MCF 10A (cell line): ENCODE data around the gene C1QTNF6. TPM values are rescaled to one million over a fixed set of nuclear protein-coding genes. Genes with fewer than 3 reads are reported as not detected.

Source experiments
- BruUV-seq: library from RNA; stranded (reverse); fragments of 400-500 nt; replicated peaks from 2 replicates; lab custom pipeline; 2021; lab: Mats Ljungman, UMichigan
- CTCF ChIA-PET: fragments of 300-600 bp; sonication (Branson Sonifier 250); formaldehyde crosslinking; extraction: SDS; loops from one replicate; lab custom pipeline; 2021; ENCODE audit warnings: antibody characterized with exemption, inconsistent platforms; lab: Yijun Ruan, JAX
- POLR2A ChIA-PET: fragments of 300-600, 350-650 bp; sonication (Branson Sonifier 250); formaldehyde crosslinking; extraction: SDS; loops from one replicate; lab custom pipeline; 2020; ENCODE audit warnings: antibody characterized with exemption, inconsistent platforms; lab: Yijun Ruan, JAX
- DNase-seq: peaks from one replicate; pipeline ENCODE4 v3.0.0-alpha.2; 2018; ENCODE audit not compliant: unreplicated experiment
- H3K27ac Mint-ChIP-seq: one replicate; pipeline ENCODE4 v1.8.0; 2022; ENCODE audit warnings: mild to moderate bottlenecking, low read depth, mixed read lengths; ENCODE audit not compliant: unreplicated experiment
- H3K27me3 Mint-ChIP-seq: one replicate; pipeline ENCODE4 v1.8.0; 2022; ENCODE audit warnings: mixed read lengths; ENCODE audit not compliant: insufficient read depth, unreplicated experiment
- H3K36me3 Mint-ChIP-seq: one replicate; pipeline ENCODE4 v1.8.0; 2022; ENCODE audit warnings: mild to moderate bottlenecking, moderate library complexity, mixed read lengths; ENCODE audit not compliant: insufficient read depth, unreplicated experiment
- H3K4me1 Mint-ChIP-seq: one replicate; pipeline ENCODE4 v1.8.0; 2022; ENCODE audit warnings: mixed read lengths; ENCODE audit not compliant: insufficient read depth, unreplicated experiment
- H3K4me3 Mint-ChIP-seq: one replicate; pipeline ENCODE4 v1.8.0; 2022; ENCODE audit warnings: mild to moderate bottlenecking, moderate library complexity, mixed read lengths; ENCODE audit not compliant: unreplicated experiment
- H3K9me3 Mint-ChIP-seq: one replicate; pipeline ENCODE4 v1.8.0; 2022; ENCODE audit warnings: mixed read lengths; ENCODE audit not compliant: unreplicated experiment
- intact Hi-C: fragments of 100-400 bp; cut with micrococcal nuclease; formaldehyde crosslinking; loops from 2 replicates; pipeline ENCODE4 v1.14.1; 2022
- total RNA-seq: library from RNA; stranded (reverse); gene quantifications from 2 replicates; pipeline ENCODE4 v1.2.3, GENCODE V29; 2022
- TF ChIP-seq, protein P1 (sequence below): fragments of 200-600 bp; IDR thresholded peaks from one replicate; pipeline ENCODE4 v1.8.0; 2022; ENCODE audit warnings: antibody characterized with exemption, mild to moderate bottlenecking; ENCODE audit not compliant: unreplicated experiment

The C1QTNF6 gene
- total RNA-seq, 1 experiment from 2014 or later = 6.6 TPM

DNA sequence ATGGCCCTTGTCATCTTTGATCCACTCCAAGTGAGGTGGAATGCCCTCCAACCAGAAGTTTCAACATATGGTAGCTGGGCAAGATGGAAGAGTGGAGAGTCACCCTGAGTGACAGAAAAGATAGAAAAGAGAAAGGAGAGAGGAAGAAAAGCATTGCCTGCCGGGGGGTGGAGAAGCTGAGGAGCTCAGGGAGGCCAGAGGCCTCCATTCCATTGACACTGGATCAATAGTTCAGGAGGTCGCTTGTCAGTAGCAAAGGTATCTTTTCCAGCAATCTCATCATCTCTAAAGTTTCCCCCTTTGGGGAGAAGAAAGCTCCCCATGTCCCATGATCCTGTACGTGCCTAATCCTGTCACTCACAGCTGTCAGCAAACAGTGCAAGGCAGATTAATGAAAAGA is 6.7 kb upstream of the C1QTNF6 start:
- Mint-ChIP-seq H3K4me1 (peaks cover 26% of the 10 kb centered on the region), H3K27ac (peak overlapping the region; percentile 22), H3K9me3 (no peaks in the 10 kb centered on the region), H3K27me3 (no peaks in the 10 kb centered on the region), H3K36me3 (no peaks in the 10 kb centered on the region), H3K4me3 (no peak overlapping the region)
- TF ChIP-seq, protein P1, sequence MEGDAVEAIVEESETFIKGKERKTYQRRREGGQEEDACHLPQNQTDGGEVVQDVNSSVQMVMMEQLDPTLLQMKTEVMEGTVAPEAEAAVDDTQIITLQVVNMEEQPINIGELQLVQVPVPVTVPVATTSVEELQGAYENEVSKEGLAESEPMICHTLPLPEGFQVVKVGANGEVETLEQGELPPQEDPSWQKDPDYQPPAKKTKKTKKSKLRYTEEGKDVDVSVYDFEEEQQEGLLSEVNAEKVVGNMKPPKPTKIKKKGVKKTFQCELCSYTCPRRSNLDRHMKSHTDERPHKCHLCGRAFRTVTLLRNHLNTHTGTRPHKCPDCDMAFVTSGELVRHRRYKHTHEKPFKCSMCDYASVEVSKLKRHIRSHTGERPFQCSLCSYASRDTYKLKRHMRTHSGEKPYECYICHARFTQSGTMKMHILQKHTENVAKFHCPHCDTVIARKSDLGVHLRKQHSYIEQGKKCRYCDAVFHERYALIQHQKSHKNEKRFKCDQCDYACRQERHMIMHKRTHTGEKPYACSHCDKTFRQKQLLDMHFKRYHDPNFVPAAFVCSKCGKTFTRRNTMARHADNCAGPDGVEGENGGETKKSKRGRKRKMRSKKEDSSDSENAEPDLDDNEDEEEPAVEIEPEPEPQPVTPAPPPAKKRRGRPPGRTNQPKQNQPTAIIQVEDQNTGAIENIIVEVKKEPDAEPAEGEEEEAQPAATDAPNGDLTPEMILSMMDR = no peak
- POLR2A ChIA-PET = interaction anchor here (0.6 kb wide), 1 partner anchor 151 kb away, joined by 3 read pairs; no protein-coding TSS in a partner anchor
- CTCF ChIA-PET = interaction anchor here (0.5 to 0.7 kb wide), 3 partner anchors 23 to 181 kb away, joined by 3 read pairs; no protein-coding TSS in a partner anchor
- BruUV-seq = no TSS peak
- intact Hi-C loops = loop anchor here (5.0 to 10.0 kb wide), 2 partner anchors 320 to 412 kb away; no protein-coding TSS in a partner anchor
- DNase-seq = no peak

DNA sequence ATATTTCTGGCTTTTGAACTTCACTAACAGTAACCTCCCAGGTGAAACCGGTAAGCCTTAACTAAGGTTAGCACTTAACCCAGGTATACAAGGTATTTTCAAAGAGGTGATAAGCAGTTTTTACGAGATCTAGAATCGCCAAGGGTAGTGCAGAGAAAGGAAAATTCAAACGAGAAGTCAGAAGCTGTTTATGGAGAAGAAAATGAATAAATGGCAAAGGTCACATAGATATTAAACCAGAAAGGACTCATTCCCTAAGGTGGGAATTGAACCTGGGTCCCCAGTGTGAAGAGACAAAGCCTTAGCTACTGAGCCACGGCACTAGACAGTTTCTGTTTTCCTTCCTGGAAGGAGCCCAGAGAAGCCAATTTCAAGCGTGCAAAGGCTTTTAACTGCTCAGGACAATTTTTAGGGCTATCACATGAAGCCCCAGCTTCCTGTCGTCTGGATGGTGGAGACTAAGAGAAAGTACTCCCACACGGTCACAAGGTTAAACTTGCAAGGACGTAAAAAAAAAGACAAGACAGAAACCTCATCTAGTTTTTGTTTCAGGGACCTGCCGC is 5.7 kb upstream of the C1QTNF6 start:
- POLR2A ChIA-PET = interaction anchor here (0.6 to 1.2 kb wide), 3 partner anchors 15 to 426 kb away, joined by 3 read pairs; partner anchors contain the start of gene IFT27
- no peak overlapping the region for H3K27ac Mint-ChIP-seq
- DNase-seq = no peak
- H3K4me3 Mint-ChIP-seq = no peak overlapping the region
- TF ChIP-seq, protein P1 = no peak
- H3K36me3 Mint-ChIP-seq = no peaks in the 10 kb centered on the region
- BruUV-seq = no TSS peak
- intact Hi-C loops = loop anchor here (10.0 kb wide), 1 partner anchor 319 kb away; no protein-coding TSS in a partner anchor
- H3K9me3 Mint-ChIP-seq = no peaks in the 10 kb centered on the region
- CTCF ChIA-PET = interaction anchor here (1.0 kb wide), 1 partner anchor 14 kb away, joined by 3 read pairs; no protein-coding TSS in a partner anchor
- H3K4me1 Mint-ChIP-seq = peaks cover 36% of the 10 kb centered on the region
- no peaks in the 10 kb centered on the region for H3K27me3 Mint-ChIP-seq

DNA sequence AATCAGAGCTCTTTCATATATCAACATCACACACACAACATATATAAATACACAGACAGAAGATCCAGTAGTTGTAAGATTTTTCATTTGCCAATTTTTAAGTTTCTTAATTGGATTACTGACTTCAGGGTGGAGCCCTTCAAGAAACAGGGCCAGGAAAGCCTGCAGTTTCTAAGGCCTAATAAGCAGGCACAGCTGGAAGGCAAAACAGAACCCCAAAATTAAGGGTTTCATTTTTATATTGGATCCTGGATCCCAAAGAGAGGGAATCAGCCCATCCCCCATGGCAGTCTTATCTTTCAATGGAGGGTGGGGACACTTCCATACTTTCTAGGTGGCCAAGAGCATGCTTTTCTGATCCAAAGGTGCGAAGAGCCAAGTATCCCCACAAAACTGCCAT is 4.7 kb upstream of the C1QTNF6 start:
- Mint-ChIP-seq H3K27ac (no peak overlapping the region), H3K4me1 (peaks cover 38% of the 10 kb centered on the region), H3K27me3 (no peaks in the 10 kb centered on the region), H3K9me3 (no peaks in the 10 kb centered on the region), H3K4me3 (no peak overlapping the region), H3K36me3 (peaks cover 3% of the 10 kb centered on the region)
- intact Hi-C loops = loop anchor here (10.0 kb wide), 1 partner anchor 318 kb away; no protein-coding TSS in a partner anchor
- ChIA-PET CTCF (interaction anchor here (1.0 kb wide), 1 partner anchor 67 kb away, joined by 5 read pairs; no protein-coding TSS in a partner anchor), POLR2A (interaction anchor here (0.6 to 1.8 kb wide), 4 partner anchors 11 to 425 kb away, joined by 3 to 5 read pairs (median 4); partner anchors contain the start of gene IFT27)
- TF ChIP-seq, protein P1 = no peak
- no TSS peak for BruUV-seq
- no peak for DNase-seq

GRCh38 chr22:37192204-37192603 is 4.2 kb upstream of the C1QTNF6 start:
- CTCF ChIA-PET = interaction anchor here (1.0 kb wide), 1 partner anchor 68 kb away, joined by 5 read pairs; no protein-coding TSS in a partner anchor
- Mint-ChIP-seq H3K27ac (no peak overlapping the region), H3K4me3 (no peak overlapping the region), H3K27me3 (no peaks in the 10 kb centered on the region), H3K4me1 (peaks cover 35% of the 10 kb centered on the region), H3K9me3 (no peaks in the 10 kb centered on the region), H3K36me3 (peaks cover 5% of the 10 kb centered on the region)
- intact Hi-C loops = loop anchor here (10.0 kb wide), 1 partner anchor 317 kb away; no protein-coding TSS in a partner anchor
- DNase-seq = no peak
- TF ChIP-seq, protein P1 = no peak
- POLR2A ChIA-PET = interaction anchor here (1.0 to 1.8 kb wide), 2 partner anchors 10 to 14 kb away, joined by 4 to 5 read pairs; no protein-coding TSS in a partner anchor
- BruUV-seq = no TSS peak
